AG08395 (cell line): ENCODE measurements around the gene REXO4.
"Not testable (repeated sequence)": the region's sequence is repeated elsewhere in the genome, so short reads cannot be mapped to it uniquely, and the experiment has no call there.

Experiments used
- DNase-seq: peaks from one replicate; pipeline ENCODE4 v3.0.0; 2012; ENCODE audit warnings: mixed read lengths, low spot score

REXO4 gene

GRCh38 chr9:133420392-133420827 lies 2.6 kb upstream of the REXO4 start:
- DNase-seq, result no peak

GRCh38 chr9:133419005-133419404 lies 1.2 kb upstream of the REXO4 start:
- DNase-seq, result no peak

- DNase-seq, result no peak
Measured at GRCh38 chr9:133415170-133415569, 2.6 kb downstream of the REXO4 start.

- DNase-seq, result no peak
Measured at GRCh38 chr9:133408042-133408441, 9.8 kb downstream of the REXO4 start.

GRCh38 chr9:133406480-133407307 lies 11.1 kb downstream of the REXO4 start:
- peak; percentile 84 for DNase-seq

GRCh38 chr9:133405508-133406438 lies 12.0 kb downstream of the REXO4 start:
- peak; percentile 20 for DNase-seq

- no peak for DNase-seq
Measured at GRCh38 chr9:133404454-133405002, 13.3 kb downstream of the REXO4 start.

GRCh38 chr9:133403766-133404453 lies 13.9 kb downstream of the REXO4 start:
- DNase-seq, result peak; percentile 22

GRCh38 chr9:133402689-133403088 lies 15.1 kb downstream of the REXO4 start:
- no peak for DNase-seq

- DNase-seq, result no peak
Measured at GRCh38 chr9:133401588-133401987, 16.2 kb downstream of the REXO4 start.

- no peak for DNase-seq
Measured at GRCh38 chr9:133400292-133400691, 17.5 kb downstream of the REXO4 start.

- DNase-seq, result no peak
Measured at GRCh38 chr9:133397895-133398294, 19.9 kb downstream of the REXO4 start.

- no peak for DNase-seq
Measured at GRCh38 chr9:133397370-133397769, 20.4 kb downstream of the REXO4 start.

GRCh38 chr9:133396952-133397351 lies 20.9 kb downstream of the REXO4 start:
- peak; percentile 21 for DNase-seq

GRCh38 chr9:133394687-133395271 lies 23.0 kb downstream of the REXO4 start:
- DNase-seq, result no peak

- no peak for DNase-seq
Measured at GRCh38 chr9:133393399-133393798, 24.4 kb downstream of the REXO4 start.

- DNase-seq, result not testable (repeated sequence)
Measured at GRCh38 chr9:133392308-133392707, 25.5 kb downstream of the REXO4 start.

- DNase-seq, result not testable (repeated sequence)
Measured at GRCh38 chr9:133391449-133391848, 26.4 kb downstream of the REXO4 start.

- no peak for DNase-seq
Measured at GRCh38 chr9:133390713-133391112, 27.1 kb downstream of the REXO4 start.

- DNase-seq, result no peak
Measured at GRCh38 chr9:133389562-133389961, 28.2 kb downstream of the REXO4 start.

- DNase-seq, result no peak
Measured at GRCh38 chr9:133389025-133389557, 28.7 kb downstream of the REXO4 start.
